NCI-H2196 (cell line): ENCODE results near the gene FAM200B.
"Not testable (repeated sequence)": the region's sequence is repeated elsewhere in the genome, so short reads cannot be mapped to it uniquely, and the experiment has no call there.

Source experiments
- DNase-seq: peaks from one replicate; lab custom pipeline; 2025; ENCODE audit not compliant: unreplicated experiment; lab: John Stamatoyannopoulos, UW

FAM200B gene

GRCh38 chr4:15729910-15730533 lies 48.4 kb downstream of the FAM200B start:
- peak; percentile 31 for DNase-seq

GRCh38 chr4:15733061-15733460 lies 51.4 kb downstream of the FAM200B start:
- not testable (repeated sequence) for DNase-seq

GRCh38 chr4:15735536-15735935 lies 53.9 kb downstream of the FAM200B start:
- DNase-seq = no peak

- DNase-seq = no peak
Measured at GRCh38 chr4:15736514-15737050, 55.0 kb downstream of the FAM200B start.

- DNase-seq = no peak
Measured at GRCh38 chr4:15737255-15737654, 55.6 kb downstream of the FAM200B start.

- DNase-seq = no peak
Measured at GRCh38 chr4:15738877-15739276, 57.2 kb downstream of the FAM200B start.
